Subcutaneous abdominal adipose tissue (tissue), 5 donors: ENCODE results near the gene TEX2.

Source experiments
- H3K27ac ChIP-seq: one replicate; pipeline ENCODE4 v1.7.0; 2013; ENCODE audit warnings: low read depth, mild to moderate bottlenecking, inconsistent platforms, low read length, moderate library complexity
- H3K27me3 ChIP-seq, 5 donors: one replicate each; pipeline ENCODE4 v1.7.0; 2013; ENCODE audit warnings: low read length in 5 of 5, inconsistent platforms in 1 of 5; ENCODE audit not compliant: control insufficient read depth in 5 of 5, insufficient read depth in 4 of 5
- H3K36me3 ChIP-seq, 5 donors: one replicate each; pipeline ENCODE4 v1.7.0; 2013; ENCODE audit warnings: low read length in 5 of 5; ENCODE audit not compliant: control insufficient read depth in 5 of 5, insufficient read depth in 5 of 5
- H3K4me1 ChIP-seq, 5 donors: one replicate each; pipeline ENCODE4 v1.7.0; 2013; ENCODE audit warnings: low read length in 5 of 5, mild to moderate bottlenecking in 3 of 5, moderate library complexity in 1 of 5; ENCODE audit not compliant: control insufficient read depth in 5 of 5, insufficient read depth in 5 of 5
- H3K4me3 ChIP-seq, 5 donors: one replicate each; pipeline ENCODE4 v1.7.0; 2013; ENCODE audit warnings: low read length in 5 of 5, low read depth in 1 of 5
- H3K9ac ChIP-seq, 5 donors: one replicate each; pipeline ENCODE4 v1.7.0; 2013; ENCODE audit warnings: low read length in 5 of 5, mild to moderate bottlenecking in 4 of 5, moderate library complexity in 3 of 5
- H3K9me3 ChIP-seq, 5 donors: one replicate each; pipeline ENCODE4 v1.7.0; 2013; ENCODE audit warnings: low read length in 5 of 5; ENCODE audit not compliant: control insufficient read depth in 5 of 5
- donor health status: healthy.
- donor health status: healthy.
- donor health status: healthy.
- donor health status: healthy.
- donor health status: healthy.

TEX2 gene

GRCh38 chr17:64200080-64201032, 62.7 kb downstream of the TEX2 start:
- Histone ChIP-seq H3K27me3 (no peaks in the 10 kb centered on the region), H3K27ac (no peak overlapping the region), H3K4me3 (no peak overlapping the region), H3K9ac (no peak overlapping the region), H3K4me1 (peaks cover 0 to 11% (median 6%) of the 10 kb centered on the region in 5 donors), H3K36me3 (no peaks in the 10 kb centered on the region), H3K9me3 (no peaks in the 10 kb centered on the region)

- no peak overlapping the region for H3K4me3 ChIP-seq
- H3K27ac ChIP-seq = no peak overlapping the region
- no peaks in the 10 kb centered on the region for H3K27me3 ChIP-seq
- H3K9ac ChIP-seq = no peak overlapping the region
- peaks cover 0 to 11% (median 6%) of the 10 kb centered on the region in 5 donors for H3K4me1 ChIP-seq
- H3K9me3 ChIP-seq = no peaks in the 10 kb centered on the region
- H3K36me3 ChIP-seq = peaks cover 0 to under 1% (median 0%) of the 10 kb centered on the region in 5 donors
Measured at GRCh38 chr17:64198331-64199090, 64.5 kb downstream of the TEX2 start.

GRCh38 chr17:64196601-64197000, 66.5 kb downstream of the TEX2 start:
- H3K4me1 ChIP-seq = peaks cover 0 to 20% (median 13%) of the 10 kb centered on the region in 5 donors
- no peak overlapping the region for H3K27ac ChIP-seq
- H3K9ac ChIP-seq = no peak overlapping the region
- H3K9me3 ChIP-seq = no peaks in the 10 kb centered on the region
- H3K36me3 ChIP-seq = peaks cover 0 to 8% (median 3%) of the 10 kb centered on the region in 5 donors
- H3K4me3 ChIP-seq = no peak overlapping the region
- no peaks in the 10 kb centered on the region for H3K27me3 ChIP-seq

GRCh38 chr17:64193561-64193960, 69.5 kb downstream of the TEX2 start:
- no peak overlapping the region for H3K4me3 ChIP-seq
- H3K4me1 ChIP-seq = peaks cover 0 to 22% (median 14%) of the 10 kb centered on the region in 5 donors
- no peak overlapping the region for H3K9ac ChIP-seq
- no peaks in the 10 kb centered on the region for H3K9me3 ChIP-seq
- peaks cover 0 to 10% (median 3%) of the 10 kb centered on the region in 5 donors for H3K36me3 ChIP-seq
- no peak overlapping the region for H3K27ac ChIP-seq
- no peaks in the 10 kb centered on the region for H3K27me3 ChIP-seq

GRCh38 chr17:64192589-64192988, 70.5 kb downstream of the TEX2 start:
- no peak overlapping the region for H3K4me3 ChIP-seq
- no peaks in the 10 kb centered on the region for H3K9me3 ChIP-seq
- peak overlapping the region in 1 of 5 donors; percentile 8 for H3K9ac ChIP-seq
- no peak overlapping the region for H3K27ac ChIP-seq
- peaks cover 0 to 17% (median 6%) of the 10 kb centered on the region in 5 donors for H3K36me3 ChIP-seq
- no peaks in the 10 kb centered on the region for H3K27me3 ChIP-seq
- H3K4me1 ChIP-seq = peaks cover 0 to 22% (median 14%) of the 10 kb centered on the region in 5 donors

GRCh38 chr17:64190472-64190871, 72.6 kb downstream of the TEX2 start:
- H3K27me3 ChIP-seq = no peaks in the 10 kb centered on the region
- H3K27ac ChIP-seq = no peak overlapping the region
- peaks cover 0 to 20% (median 12%) of the 10 kb centered on the region in 5 donors for H3K36me3 ChIP-seq

GRCh38 chr17:64188088-64188487, 75.0 kb downstream of the TEX2 start:
- Histone ChIP-seq H3K4me3 (no peak overlapping the region), H3K27ac (no peak overlapping the region), H3K9me3 (no peaks in the 10 kb centered on the region), H3K36me3 (peaks cover 0 to 16% (median 10%) of the 10 kb centered on the region in 5 donors), H3K4me1 (peaks cover 0 to 19% (median 14%) of the 10 kb centered on the region in 5 donors), H3K9ac (no peak overlapping the region), H3K27me3 (no peaks in the 10 kb centered on the region)

More at GRCh38 chr17:64190472-64190871, 72.6 kb downstream of the TEX2 start:
- H3K9ac ChIP-seq = no peak overlapping the region
- no peaks in the 10 kb centered on the region for H3K9me3 ChIP-seq
- H3K4me3 ChIP-seq = no peak overlapping the region
- H3K4me1 ChIP-seq = peaks cover 0 to 22% (median 14%) of the 10 kb centered on the region in 5 donors

GRCh38 chr17:64187093-64187895, 75.8 kb downstream of the TEX2 start:
- peaks cover 0 to 12% (median 6%) of the 10 kb centered on the region in 5 donors for H3K4me1 ChIP-seq
- H3K36me3 ChIP-seq = peaks cover 0 to 14% (median 6%) of the 10 kb centered on the region in 5 donors
- H3K27me3 ChIP-seq = no peaks in the 10 kb centered on the region
- H3K9me3 ChIP-seq = no peaks in the 10 kb centered on the region
- no peak overlapping the region for H3K9ac ChIP-seq
- no peak overlapping the region for H3K4me3 ChIP-seq
- H3K27ac ChIP-seq = no peak overlapping the region

GRCh38 chr17:64186171-64187092, 76.6 kb downstream of the TEX2 start:
- Histone ChIP-seq H3K9me3 (no peaks in the 10 kb centered on the region), H3K36me3 (peaks cover 0 to 14% (median 4%) of the 10 kb centered on the region in 5 donors), H3K9ac (no peak overlapping the region), H3K27ac (no peak overlapping the region), H3K27me3 (no peaks in the 10 kb centered on the region), H3K4me1 (peaks cover 0 to 10% (median 5%) of the 10 kb centered on the region in 5 donors), H3K4me3 (no peak overlapping the region)
